Central memory CD8-positive, alpha-beta T cell (primary cell): Measurements from ENCODE around the gene LIX1L.

Experiments used
- ATAC-seq: fragments of 150-1000 bp; cut with Tn5 transposase; replicated peaks from 2 replicates; pipeline ENCODE4 v1.10.0; 2022; ENCODE audit warnings: mild to moderate bottlenecking, moderate FRiP score, moderate number of reproducible peaks; ENCODE audit not compliant: poor library complexity, severe bottlenecking; ENCODE audit errors: extremely low read depth
- DNase-seq, 2 donors: peaks; one replicate each; pipeline ENCODE4 v3.0.0; 2021; ENCODE audit warnings: low spot score in 2 of 2
- H3K27ac Mint-ChIP-seq: one replicate; pipeline ENCODE4 v1.8.0; 2022; ENCODE audit warnings: low read depth, mild to moderate bottlenecking, moderate library complexity, mixed read lengths
- H3K27me3 Mint-ChIP-seq: one replicate; pipeline ENCODE4 v1.8.0; 2022; ENCODE audit warnings: mixed read lengths
- H3K36me3 Mint-ChIP-seq: one replicate; pipeline ENCODE4 v1.8.0; 2022; ENCODE audit warnings: mild to moderate bottlenecking, moderate library complexity, mixed read lengths; ENCODE audit not compliant: insufficient read depth
- H3K4me1 Mint-ChIP-seq: one replicate; pipeline ENCODE4 v1.8.0; 2022; ENCODE audit warnings: mixed read lengths
- H3K4me3 Mint-ChIP-seq: one replicate; pipeline ENCODE4 v1.8.0; 2022; ENCODE audit warnings: mild to moderate bottlenecking, moderate library complexity, mixed read lengths
- H3K9me3 Mint-ChIP-seq: one replicate; pipeline ENCODE4 v1.8.0; 2022; ENCODE audit warnings: mixed read lengths

The LIX1L gene

DNA sequence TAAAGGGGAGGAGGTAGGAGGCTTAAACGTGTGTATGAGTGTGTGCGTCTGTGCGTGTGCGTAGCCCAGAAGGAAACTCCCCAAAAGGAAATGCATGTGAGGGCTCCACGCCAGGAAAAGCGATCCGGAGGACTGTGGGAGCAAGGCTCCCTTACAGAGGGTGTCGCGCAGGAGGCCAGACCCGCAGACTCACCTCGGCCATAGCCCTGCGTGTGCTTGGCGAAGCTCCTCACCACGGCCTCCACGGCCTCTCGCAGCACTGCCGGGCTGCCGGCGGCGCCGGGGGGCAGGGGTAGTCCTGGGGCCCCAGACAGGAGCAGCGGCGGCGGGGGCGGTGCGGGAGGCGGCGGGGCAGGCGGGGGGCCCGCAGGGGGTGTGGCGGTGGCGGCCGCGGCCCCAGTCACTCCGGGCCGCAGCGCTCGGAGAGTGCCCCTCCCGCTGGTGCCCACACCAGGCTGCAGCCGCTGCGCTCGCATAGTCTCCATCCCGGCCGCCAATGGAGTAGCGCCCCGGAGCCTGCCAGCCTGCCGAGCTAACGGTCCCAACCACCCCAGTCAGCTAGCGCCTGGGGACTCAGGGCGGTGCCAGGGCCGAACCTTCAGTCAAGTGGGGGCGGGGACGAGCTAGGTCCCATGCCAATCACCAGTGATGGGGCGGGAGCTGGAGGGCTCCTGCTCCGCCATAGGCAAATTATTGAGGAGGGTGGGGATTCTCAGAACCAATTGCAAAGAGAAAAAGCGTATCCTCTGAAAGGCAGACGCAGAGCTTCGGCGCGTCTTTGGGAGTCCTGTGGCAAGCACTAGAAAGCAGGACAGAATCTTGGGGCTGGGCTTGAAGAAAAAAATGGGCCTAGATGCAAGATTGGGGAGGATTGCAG, at the start of gene LIX1L:
TSS of gene LIX1L (minus strand) at position 575 of the 877 bp plus-strand sequence. CDS start at position 485, 90 bp downstream.
- peak within 1 kb of the TSS; percentile 91 for H3K4me3 Mint-ChIP-seq
- no peaks in the 10 kb centered on the region for H3K27me3 Mint-ChIP-seq
- peaks cover 78% of the 10 kb centered on the region for H3K4me1 Mint-ChIP-seq
- ATAC-seq = peak; percentile 90
- DNase-seq = peak; percentile 87 to 93
- peak within 1 kb of the TSS; percentile 89 for H3K27ac Mint-ChIP-seq
- H3K36me3 Mint-ChIP-seq = peaks cover 11% of the 10 kb centered on the region
- H3K9me3 Mint-ChIP-seq = no peaks in the 10 kb centered on the region

DNA sequence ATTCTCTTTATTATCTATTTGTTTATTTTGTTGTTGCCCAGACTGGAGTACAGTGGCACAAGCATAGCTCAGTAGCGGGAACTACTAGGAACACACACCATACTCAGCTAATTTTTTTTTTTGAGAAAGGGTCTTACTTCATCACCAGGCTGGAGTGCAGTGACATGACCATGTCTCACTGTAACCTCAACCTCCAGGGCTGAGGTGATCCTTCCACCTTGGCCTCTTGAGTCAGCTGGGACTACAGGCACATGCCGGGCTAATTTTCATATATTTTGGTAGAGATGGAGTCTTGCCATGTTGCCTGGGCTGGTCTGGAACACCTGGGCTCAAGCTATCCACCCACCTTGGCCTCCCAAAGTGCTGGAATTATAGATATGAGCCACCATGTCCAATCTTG, 43.9 kb upstream of the LIX1L start:
- ATAC-seq = no peak
- Mint-ChIP-seq H3K4me1 (peaks cover 69% of the 10 kb centered on the region), H3K27ac (peak overlapping the region; percentile 44), H3K36me3 (peaks cover 6% of the 10 kb centered on the region), H3K27me3 (no peaks in the 10 kb centered on the region), H3K4me3 (no peak overlapping the region), H3K9me3 (no peaks in the 10 kb centered on the region)
- DNase-seq = no peak

DNA sequence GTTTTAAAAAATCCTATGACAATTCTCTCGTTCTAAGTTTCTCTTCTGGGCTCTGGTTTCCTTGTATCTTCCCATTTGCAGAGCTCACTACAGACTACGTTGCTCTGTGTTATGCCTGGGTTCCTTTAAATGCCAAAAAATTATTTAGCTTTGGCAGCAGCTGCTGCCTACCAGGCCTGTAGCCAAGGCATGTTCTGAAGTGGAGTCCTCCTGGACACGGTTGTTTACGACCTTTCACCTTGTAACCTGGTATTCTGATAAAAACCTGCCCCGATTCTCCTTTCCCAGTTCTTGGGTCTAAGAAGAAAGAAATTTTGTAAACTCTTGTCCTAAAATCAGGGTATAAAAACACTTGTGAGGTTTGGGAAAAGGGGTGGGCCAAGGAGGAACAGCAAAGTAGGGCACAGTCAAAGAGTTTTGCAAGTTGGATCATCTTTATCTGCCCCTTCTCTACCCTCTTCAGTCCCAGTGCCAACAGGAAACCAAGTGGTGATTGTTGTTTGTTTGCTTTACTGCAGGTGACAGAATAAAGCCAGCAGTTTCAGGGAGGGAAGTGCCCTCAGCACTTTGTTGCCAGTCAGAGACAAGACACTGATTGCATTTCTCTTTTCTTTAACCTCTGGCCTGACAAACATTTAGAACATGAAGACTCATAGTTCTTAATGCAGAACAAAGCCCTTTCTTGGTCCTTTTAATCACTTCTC, 41.7 kb upstream of the LIX1L start:
- peaks cover 27% of the 10 kb centered on the region for H3K36me3 Mint-ChIP-seq
- peak; percentile 26 for ATAC-seq
- H3K4me3 Mint-ChIP-seq = peak overlapping the region; percentile 94
- no peaks in the 10 kb centered on the region for H3K9me3 Mint-ChIP-seq
- H3K4me1 Mint-ChIP-seq = peaks cover 55% of the 10 kb centered on the region
- DNase-seq = peak in 1 of 2 donors; percentile 16
- no peaks in the 10 kb centered on the region for H3K27me3 Mint-ChIP-seq
- H3K27ac Mint-ChIP-seq = peak overlapping the region; percentile 93

DNA sequence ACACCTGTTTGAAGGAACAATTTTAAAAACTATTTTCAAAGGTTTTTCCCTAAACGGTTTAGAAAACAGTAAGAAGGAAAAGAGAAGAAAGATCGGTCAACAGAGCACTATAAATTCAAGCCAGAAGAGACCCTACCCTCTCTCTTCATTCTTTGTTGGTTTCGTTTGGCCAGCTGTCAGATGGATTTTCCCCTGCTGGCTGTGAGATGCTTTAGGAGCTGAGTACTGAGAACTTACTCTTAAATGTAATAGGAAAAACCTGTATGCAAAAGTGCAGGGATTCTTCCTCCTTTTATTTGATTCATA, 39.9 kb upstream of the LIX1L start:
- ATAC-seq (no peak), DNase-seq (no peak)
- peaks cover 45% of the 10 kb centered on the region for H3K36me3 Mint-ChIP-seq
- peaks cover 69% of the 10 kb centered on the region for H3K4me1 Mint-ChIP-seq
- no peaks in the 10 kb centered on the region for H3K9me3 Mint-ChIP-seq
- H3K4me3 Mint-ChIP-seq = peak overlapping the region; percentile 94
- H3K27ac Mint-ChIP-seq = peak overlapping the region; percentile 93
- no peaks in the 10 kb centered on the region for H3K27me3 Mint-ChIP-seq

DNA sequence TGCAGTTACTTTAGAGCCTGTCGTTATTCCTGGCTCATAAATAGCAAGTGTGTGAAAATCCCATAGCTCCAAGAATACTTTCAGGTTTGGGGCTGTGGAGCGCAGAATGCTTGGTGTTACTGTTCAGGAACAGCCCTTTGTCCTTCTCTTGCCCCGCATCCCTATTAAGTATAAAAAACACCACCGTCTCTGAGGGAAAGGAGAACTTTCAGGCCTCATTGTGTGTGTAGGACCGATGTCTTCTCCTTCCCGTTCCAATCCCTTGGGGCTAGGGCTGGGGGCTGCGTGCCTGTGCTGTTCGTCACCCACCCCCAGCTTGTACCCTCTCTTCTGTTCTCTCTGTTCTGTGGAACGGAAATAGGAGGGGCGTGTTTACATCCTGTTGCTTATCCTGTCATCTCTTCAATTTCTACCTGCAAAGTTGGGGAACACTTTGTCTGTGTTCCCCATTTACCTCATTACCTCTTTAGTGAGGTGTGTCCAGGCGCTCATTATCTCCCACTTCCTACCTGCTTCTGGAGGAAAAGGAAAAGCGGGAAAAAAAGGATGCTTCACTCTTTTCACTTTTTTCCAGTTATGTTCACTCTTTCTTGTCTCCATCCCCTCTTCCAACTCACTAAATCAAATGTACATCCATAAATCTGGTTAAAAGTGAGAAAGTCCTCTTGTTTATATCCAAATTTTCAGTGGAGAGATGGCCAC, 39.4 kb upstream of the LIX1L start:
- ATAC-seq (peak; percentile 66), DNase-seq (peak in 1 of 2 donors; percentile 15)
- peaks cover 74% of the 10 kb centered on the region for H3K4me1 Mint-ChIP-seq
- peaks cover 49% of the 10 kb centered on the region for H3K36me3 Mint-ChIP-seq
- peak overlapping the region; percentile 93 for H3K27ac Mint-ChIP-seq
- peak overlapping the region; percentile 94 for H3K4me3 Mint-ChIP-seq
- no peaks in the 10 kb centered on the region for H3K27me3 Mint-ChIP-seq
- no peaks in the 10 kb centered on the region for H3K9me3 Mint-ChIP-seq

DNA sequence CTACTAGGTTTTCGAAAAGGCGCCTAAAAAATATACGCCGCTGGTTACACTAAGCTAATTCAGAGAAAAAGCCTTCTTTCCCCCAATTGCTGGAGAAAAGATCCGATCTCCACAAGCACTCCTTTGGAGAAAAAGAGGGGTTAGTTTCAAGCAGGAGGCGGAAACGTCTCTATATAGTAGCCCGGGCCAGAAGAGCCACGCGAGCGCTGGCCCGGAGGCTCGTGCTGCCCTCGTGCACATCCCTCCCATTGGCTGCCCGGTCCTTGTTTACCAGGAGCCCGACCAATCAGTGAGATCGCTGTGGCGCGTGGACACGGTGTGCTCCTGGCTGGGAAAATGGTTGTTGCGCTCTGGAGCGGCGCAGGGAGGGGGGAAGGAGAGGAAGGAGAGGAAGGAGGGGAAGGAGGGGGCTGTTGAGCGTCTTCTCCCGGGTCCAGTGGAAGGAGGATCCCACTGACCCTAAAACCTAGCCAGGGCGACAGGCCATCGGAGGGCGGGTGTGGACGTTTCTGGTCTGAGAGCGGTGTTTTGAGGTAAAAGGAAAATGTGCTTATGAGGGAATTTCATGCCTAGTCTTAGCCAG, 38.7 kb upstream of the LIX1L start, which contains the start of gene TXNIP:
TSS of gene TXNIP (minus strand) at position 147 of the 583 bp plus-strand sequence. CDS start 313 bp downstream, outside the sequence.
- Mint-ChIP-seq H3K36me3 (peaks cover 55% of the 10 kb centered on the region), H3K4me1 (peaks cover 75% of the 10 kb centered on the region), H3K4me3 (peak within 1 kb of the TSS; percentile 94), H3K27ac (peak within 1 kb of the TSS; percentile 93), H3K9me3 (no peaks in the 10 kb centered on the region), H3K27me3 (no peaks in the 10 kb centered on the region)
- peak; percentile 61 to 77 for DNase-seq
- peak; percentile 93 for ATAC-seq

DNA sequence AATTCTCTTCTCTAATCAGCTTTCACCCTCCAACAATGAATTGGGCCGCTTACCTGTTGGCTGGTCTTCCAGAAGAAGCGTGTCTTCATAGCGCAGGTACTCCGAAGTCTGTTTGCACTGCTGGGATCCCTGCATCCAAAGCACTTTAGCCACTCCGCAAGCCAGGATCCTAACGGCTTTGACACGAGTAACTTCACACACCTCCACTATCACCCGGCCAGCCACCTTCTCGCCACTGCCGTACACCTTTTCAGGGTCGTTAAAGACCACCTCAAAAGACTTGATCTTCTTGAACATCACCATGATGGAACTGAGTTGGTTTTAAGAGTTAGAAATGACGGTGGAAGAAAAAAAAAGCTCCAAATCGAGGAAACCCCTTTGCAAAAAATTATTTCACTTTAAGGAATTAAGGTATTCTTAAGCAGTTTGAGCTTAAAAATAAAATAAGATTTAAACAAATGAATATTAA, 38.2 kb upstream of the LIX1L start:
- Mint-ChIP-seq H3K4me3 (peak overlapping the region; percentile 94), H3K27ac (peak overlapping the region; percentile 93), H3K4me1 (peaks cover 73% of the 10 kb centered on the region), H3K36me3 (peaks cover 56% of the 10 kb centered on the region), H3K27me3 (no peaks in the 10 kb centered on the region), H3K9me3 (no peaks in the 10 kb centered on the region)
- ATAC-seq (no peak), DNase-seq (no peak)

DNA sequence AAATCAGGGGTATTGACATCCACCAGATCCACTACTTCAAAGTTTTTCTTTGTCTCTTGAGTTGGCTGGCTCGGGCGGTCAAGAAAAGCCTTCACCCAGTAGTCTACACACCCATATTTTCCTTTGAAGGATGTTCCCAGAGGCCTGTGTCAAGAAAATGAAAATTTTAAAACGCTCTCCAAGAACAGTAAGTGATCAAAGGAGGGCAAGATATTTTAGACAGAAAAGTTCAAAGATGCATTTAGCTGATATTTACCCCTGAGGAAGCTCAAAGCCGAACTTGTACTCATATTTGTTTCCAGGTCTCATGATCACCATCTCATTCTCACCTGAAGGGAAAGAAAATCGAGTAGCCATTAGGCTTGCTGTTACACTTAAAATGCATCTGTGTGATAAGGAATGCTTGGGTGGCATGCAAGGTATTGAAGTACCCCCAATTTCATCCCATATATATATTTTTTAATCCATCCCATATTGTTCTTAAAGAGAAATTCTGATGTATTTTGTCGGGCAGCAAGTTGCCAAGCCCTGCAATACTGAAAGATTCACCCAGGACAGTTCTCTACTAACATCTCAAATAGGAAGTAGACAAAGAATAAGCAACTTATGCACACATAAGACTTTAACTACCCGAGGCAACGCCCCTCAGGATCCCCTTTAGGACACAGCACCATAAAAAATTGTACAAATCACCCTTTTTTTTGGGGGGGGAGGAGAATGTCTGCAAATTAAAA, 37.5 kb upstream of the LIX1L start:
- Mint-ChIP-seq H3K27me3 (no peaks in the 10 kb centered on the region), H3K9me3 (no peaks in the 10 kb centered on the region), H3K27ac (peak overlapping the region; percentile 93), H3K4me1 (peaks cover 77% of the 10 kb centered on the region), H3K36me3 (peaks cover 58% of the 10 kb centered on the region), H3K4me3 (peak overlapping the region; percentile 94)
- no peak for DNase-seq
- no peak for ATAC-seq

DNA sequence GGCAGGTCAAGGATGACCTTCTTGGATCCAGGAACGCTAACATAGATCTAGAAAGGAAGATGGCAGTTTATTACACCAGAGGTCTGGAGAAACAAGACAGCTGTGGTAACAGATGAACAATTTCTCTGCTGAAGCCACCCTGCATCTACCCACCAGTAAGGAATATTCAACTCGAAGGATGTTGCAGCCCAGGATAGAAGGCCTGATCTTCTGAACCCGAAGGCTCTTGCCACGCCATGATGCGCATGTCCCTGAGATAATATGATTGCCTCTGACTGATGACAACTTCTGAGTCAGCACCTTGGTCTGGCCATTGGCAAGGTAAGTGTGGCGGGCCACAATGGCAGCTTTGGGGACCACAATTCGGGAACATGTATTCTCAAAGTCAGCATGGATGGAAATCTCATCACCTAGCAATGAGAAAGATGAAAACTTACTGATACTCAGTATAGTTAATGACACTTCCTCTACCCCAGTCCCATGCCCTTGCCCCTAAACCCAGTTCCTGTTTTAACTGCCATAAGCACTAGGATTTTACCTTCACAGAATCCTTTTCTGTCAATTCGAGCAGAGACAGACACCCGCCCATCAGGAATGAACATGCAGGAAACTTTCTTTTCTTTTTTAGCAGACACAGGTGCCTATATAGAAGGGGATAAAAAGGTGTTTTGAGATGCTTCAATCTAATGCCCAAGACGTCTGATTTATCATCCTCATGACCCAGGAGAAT, 36.7 kb upstream of the LIX1L start:
- Mint-ChIP-seq H3K4me1 (peaks cover 74% of the 10 kb centered on the region), H3K4me3 (peak overlapping the region; percentile 94)

DNA sequence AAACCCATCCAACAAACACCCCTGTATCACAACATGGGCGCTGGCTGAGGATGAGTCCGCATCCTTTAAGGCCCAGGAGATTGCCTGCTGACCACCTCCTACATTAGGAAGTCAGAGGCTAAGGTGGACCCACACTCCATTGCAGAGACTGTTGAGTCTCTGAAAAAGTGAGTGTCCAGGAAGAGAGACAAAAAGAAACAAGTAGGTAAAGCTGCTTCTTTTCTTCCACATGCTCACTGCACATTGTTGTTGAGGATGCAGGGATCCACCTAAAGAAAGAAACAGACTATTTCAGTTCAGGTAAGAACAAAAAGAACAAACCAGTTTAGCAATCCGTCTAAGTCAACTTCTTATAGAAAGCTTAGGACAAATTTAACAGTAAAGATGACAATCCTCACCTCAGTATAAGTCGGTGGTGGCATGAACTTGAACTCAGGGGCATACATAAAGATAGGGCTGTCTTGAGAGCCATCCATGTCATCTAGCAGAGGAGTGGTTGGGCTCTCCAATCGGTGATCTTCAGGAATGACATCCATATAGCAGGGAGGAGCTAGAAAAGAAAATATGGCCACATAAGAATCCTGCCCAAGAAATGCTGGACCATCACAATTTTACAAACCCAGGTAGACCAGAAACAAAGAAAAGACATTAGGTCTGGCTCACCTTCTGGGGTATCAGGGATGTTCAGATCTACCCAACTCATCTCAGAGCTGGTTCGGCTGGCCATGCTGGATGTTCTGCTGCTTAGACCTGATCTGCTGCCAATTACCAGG, 36.0 kb upstream of the LIX1L start:
- Mint-ChIP-seq H3K36me3 (peaks cover 56% of the 10 kb centered on the region), H3K4me1 (peaks cover 68% of the 10 kb centered on the region), H3K27me3 (no peaks in the 10 kb centered on the region), H3K4me3 (peak overlapping the region; percentile 94), H3K9me3 (no peaks in the 10 kb centered on the region), H3K27ac (peak overlapping the region; percentile 42)
- ATAC-seq (no peak), DNase-seq (no peak)

More for the DNA sequence above, 36.7 kb upstream of the LIX1L start:
- H3K27me3 Mint-ChIP-seq = no peaks in the 10 kb centered on the region
- peaks cover 58% of the 10 kb centered on the region for H3K36me3 Mint-ChIP-seq
- DNase-seq (no peak), ATAC-seq (no peak)
- peak overlapping the region; percentile 93 for H3K27ac Mint-ChIP-seq
- H3K9me3 Mint-ChIP-seq = no peaks in the 10 kb centered on the region
